A549 (cell line): ENCODE measurements around the gene PTPRK. TPM values are rescaled to one million over a fixed set of nuclear protein-coding genes. Genes with fewer than 3 reads are reported as not detected.

Source experiments
- ATAC-seq, 2 experiments: fragments of 200-7000 bp in 1 of 2; fragments of >200 bp in 1 of 2; cut with Nextera tagmentation in 1 of 2; cut with Tn5 transposase in 1 of 2; 3 replicates each; pipeline versions ENCODE4 v1.8.0 to v1.9.1; 2018 to 2020; ENCODE audit warnings: mild to moderate bottlenecking in 1 of 2, moderate library complexity in 1 of 2
- CTCF ChIA-PET: fragments of 300-600 bp; sonication (Branson Sonifier 250); formaldehyde crosslinking; extraction: SDS; loops from one replicate; lab custom pipeline; 2021; ENCODE audit warnings: antibody characterized with exemption, inconsistent platforms; lab: Yijun Ruan, JAX
- POLR2A ChIA-PET: fragments of 350-600 bp; formaldehyde crosslinking; extraction: SDS; loops from one replicate; lab custom pipeline; 2021; ENCODE audit warnings: antibody characterized with exemption, inconsistent platforms; lab: Yijun Ruan, JAX
- DNase-seq, 2 experiments: peaks; one replicate each; pipeline versions ENCODE4 v3.0.0 to v3.0.0-alpha.2; 2011 to 2016; ENCODE audit warnings: low read depth in 1 of 2, low spot score in 1 of 2
- FAIRE-seq: peaks from 2 replicates; lab custom pipeline; 2011; peaks lifted over from hg19 to GRCh38; lab: Jason Lieb, UNC
- H3K27ac ChIP-seq, 2 experiments: fragments of >200 bp; sonication (Bioruptor Twin); formaldehyde crosslinking; 3 replicates each; pipeline ENCODE4 v1.5.1; 2016 to 2017
- H3K4me1 ChIP-seq: fragments of >200 bp; sonication (Bioruptor Twin); formaldehyde crosslinking; 3 replicates; pipeline ENCODE4 v1.6.1; 2016
- H3K4me2 ChIP-seq: fragments of >200 bp; sonication (Bioruptor Twin); formaldehyde crosslinking; 3 replicates; pipeline ENCODE4 v1.6.1; 2016
- H3K4me3 ChIP-seq: fragments of >200 bp; sonication (Bioruptor Twin); formaldehyde crosslinking; 3 replicates; pipeline ENCODE4 v1.5.1; 2016
- H3K9me3 ChIP-seq: fragments of >200 bp; sonication (Bioruptor Twin); formaldehyde crosslinking; 3 replicates; pipeline ENCODE4 v1.6.1; 2016
- BCL3 ChIP-seq: fragments of >200 bp; sonication (Bioruptor Twin); formaldehyde crosslinking; IDR thresholded peaks from 3 replicates; pipeline ENCODE4 v1.6.1; 2016
- BHLHE40 ChIP-seq: IDR thresholded peaks from 2 replicates; pipeline ENCODE4 v1.6.1; 2012; ENCODE audit warnings: low read depth, low read length, inconsistent platforms
- CBX8 ChIP-seq: fragments of 200-600 bp; sonication (generic); IDR thresholded peaks from 2 replicates; pipeline ENCODE4 v1.6.1; 2016
- CHD4 ChIP-seq: fragments of 200-600 bp; sonication (generic); IDR thresholded peaks from 2 replicates; pipeline ENCODE4 v1.6.1; 2016; ENCODE audit warnings: antibody characterized with exemption, mild to moderate bottlenecking, borderline replicate concordance
- EHF ChIP-seq: fragments of 250-450 bp; sonication (Bioruptor Pico); IDR thresholded peaks from 2 replicates; pipeline ENCODE4 v1.5.0; 2020; ENCODE audit warnings: mild to moderate bottlenecking
- ELK1 ChIP-seq: fragments of 150-350 bp; IDR thresholded peaks from 2 replicates; pipeline ENCODE4 v1.6.1; 2014; ENCODE audit warnings: low read depth, mild to moderate bottlenecking, low read length
- FOXS1 ChIP-seq: fragments of 250-450 bp; sonication (Bioruptor Pico); IDR thresholded peaks from 2 replicates; pipeline ENCODE4 v1.5.0; 2020; ENCODE audit warnings: mild to moderate bottlenecking, moderate library complexity
- GATA3 ChIP-seq: IDR thresholded peaks from 2 replicates; pipeline ENCODE4 v1.6.1; 2012; ENCODE audit warnings: borderline replicate concordance
- HDAC2 ChIP-seq: fragments of 200-600 bp; sonication (generic); IDR thresholded peaks from 2 replicates; pipeline ENCODE4 v1.6.1; 2016
- HOXA7 ChIP-seq: fragments of 250-450 bp; sonication (Bioruptor Pico); IDR thresholded peaks from 2 replicates; pipeline ENCODE4 v1.5.0; 2020; ENCODE audit warnings: mild to moderate bottlenecking, moderate library complexity
- HOXB5 ChIP-seq: fragments of 250-450 bp; sonication (Bioruptor Pico); IDR thresholded peaks from 2 replicates; pipeline ENCODE4 v1.5.0; 2020; ENCODE audit warnings: mild to moderate bottlenecking, moderate library complexity
- JUNB ChIP-seq: fragments of >200 bp; sonication (Bioruptor Twin); formaldehyde crosslinking; IDR thresholded peaks from 2 replicates; pipeline ENCODE4 v1.6.1; 2016
- KDM5A ChIP-seq: fragments of 200-600 bp; sonication (generic); IDR thresholded peaks from 2 replicates; pipeline ENCODE4 v1.6.1; 2016; ENCODE audit warnings: antibody characterized with exemption, mild to moderate bottlenecking
- MAFK ChIP-seq: fragments of 450-650 bp; IDR thresholded peaks from 2 replicates; pipeline ENCODE4 v1.6.1; 2014; ENCODE audit not compliant: partially characterized antibody
- NFE2L2 ChIP-seq: fragments of 150-350 bp; conservative IDR thresholded peaks from 2 replicates; pipeline ENCODE4 v1.6.1; 2014; ENCODE audit warnings: low read length
- NR3C1 ChIP-seq: fragments of >200 bp; sonication (Bioruptor Twin); formaldehyde crosslinking; IDR thresholded peaks from 3 replicates; pipeline ENCODE4 v1.6.1; 2017
- PHF8 ChIP-seq: fragments of 200-600 bp; sonication (generic); IDR thresholded peaks from 2 replicates; pipeline ENCODE4 v1.6.1; 2016; ENCODE audit warnings: low read depth, mild to moderate bottlenecking, antibody characterized with exemption, moderate library complexity, borderline replicate concordance
- RAD21 ChIP-seq, 2 experiments: fragments of >200 bp in 1 of 2; sonication (Bioruptor Twin) in 1 of 2; formaldehyde crosslinking in 1 of 2; IDR thresholded peaks in 1 of 2; conservative IDR thresholded peaks in 1 of 2; 2 replicates in 1 of 2; 3 replicates in 1 of 2; pipeline ENCODE4 v1.6.1; 2012 to 2018; ENCODE audit warnings: inconsistent platforms in 1 of 2
- RFX5 ChIP-seq: fragments of 450-650 bp; IDR thresholded peaks from 2 replicates; pipeline ENCODE4 v1.7.1; 2014; ENCODE audit warnings: antibody characterized with exemption, mild to moderate bottlenecking, moderate library complexity
- SMC3 ChIP-seq: fragments of >200 bp; sonication (Bioruptor Twin); formaldehyde crosslinking; IDR thresholded peaks from 3 replicates; pipeline ENCODE4 v1.6.1; 2018; ENCODE audit warnings: inconsistent platforms
- SREBF2 ChIP-seq: fragments of 450-650 bp; IDR thresholded peaks from 2 replicates; pipeline ENCODE4 v1.6.1; 2014; ENCODE audit warnings: mild to moderate bottlenecking, moderate library complexity
- TP53 ChIP-seq: fragments of 250-450 bp; sonication (Bioruptor Pico); IDR thresholded peaks from 2 replicates; pipeline ENCODE4 v1.5.0; 2021; ENCODE audit warnings: mild to moderate bottlenecking, moderate library complexity
- ZC3H11A ChIP-seq: fragments of 450-650 bp; IDR thresholded peaks from 2 replicates; pipeline ENCODE4 v1.6.1; 2014; ENCODE audit warnings: antibody characterized with exemption, mild to moderate bottlenecking
- ZFP36 ChIP-seq: fragments of 450-650 bp; IDR thresholded peaks from 2 replicates; pipeline ENCODE4 v1.6.1; 2014; ENCODE audit warnings: borderline replicate concordance; ENCODE audit not compliant: partially characterized antibody
- ZNF302 ChIP-seq: fragments of 250-450 bp; sonication (Bioruptor Pico); IDR thresholded peaks from 2 replicates; pipeline ENCODE4 v1.9.0; 2021; ENCODE audit warnings: inconsistent platforms, mild to moderate bottlenecking, moderate library complexity
- ZSCAN20 ChIP-seq: fragments of 250-450 bp; sonication (Bioruptor Pico); IDR thresholded peaks from 2 replicates; pipeline ENCODE4 v1.8.0; 2022; ENCODE audit warnings: mild to moderate bottlenecking, moderate library complexity
- WGBS: methylation state at CpG from one replicate; pipeline ENCODE4 v1.1.6; 2017; ENCODE audit errors: missing lambda C conversion rate; 5-methylcytosine and 5-hydroxymethylcytosine counted together
- polyA plus RNA-seq, 4 experiments: library from polyadenylated mRNA; depleted of rRNA in 3 of 4; stranded (reverse); fragments of >200 nt; fragmentation: RNase III in 1 of 4; extraction: RNeasy Plus Mini Kit Qiagen cat#74134 plus additional on column Dnase treatment in 1 of 4; gene quantifications; 2 replicates in 3 of 4; 3 replicates in 1 of 4; pipeline ENCODE4 v1.2.3, GENCODE V29; 2011 to 2017
- TF ChIP-seq, protein P1 (sequence below): IDR thresholded peaks from 2 replicates; pipeline ENCODE4 v1.6.1; 2012

The PTPRK gene
- polyA plus RNA-seq, 2 of the 4 experiments (the other 2 are of a cell fraction) = 14.4 to 16.1 TPM

DNA sequence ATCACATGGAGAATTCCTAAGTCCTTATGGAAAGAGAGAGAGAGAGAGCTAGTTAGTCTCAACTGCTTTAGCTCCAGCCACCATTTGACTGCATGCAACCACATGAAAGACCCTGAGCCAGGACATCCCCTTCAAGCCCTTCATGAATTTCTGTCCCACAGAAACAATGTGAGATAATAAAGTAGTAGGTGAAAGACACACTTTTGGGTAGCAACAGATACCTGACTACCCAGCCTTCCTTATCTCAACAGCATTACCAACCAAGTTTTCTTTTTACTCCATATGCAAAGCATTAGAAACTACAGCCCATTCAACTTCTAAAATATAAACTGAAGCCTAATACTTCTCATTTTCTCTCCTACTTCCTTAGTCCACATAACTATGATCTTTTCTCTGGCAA is 596.4 kb downstream of the PTPRK start:
- no peak for FAIRE-seq
- no peak overlapping the region for H3K4me3 ChIP-seq

DNA sequence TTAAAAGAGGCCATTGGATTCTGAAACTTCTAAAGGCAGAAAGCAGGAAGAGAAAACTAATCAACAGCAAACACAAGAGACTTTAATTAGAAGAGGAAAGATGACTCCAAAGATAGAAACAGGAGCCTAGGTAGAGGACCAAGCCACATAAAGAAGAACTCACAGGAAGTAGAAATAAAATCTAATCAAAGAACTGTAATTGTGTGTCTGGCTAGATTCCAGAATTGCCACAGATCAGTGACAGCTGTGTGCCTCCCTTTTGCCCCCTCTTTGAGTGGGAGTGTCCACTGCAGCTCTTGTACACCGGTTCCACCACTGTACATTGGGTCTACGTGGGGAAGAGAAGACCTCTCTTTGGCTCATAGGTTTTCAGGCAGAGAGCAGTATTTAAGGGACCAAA is 597.3 kb downstream of the PTPRK start:
- H3K4me2 ChIP-seq = no peak overlapping the region
- ChIA-PET POLR2A (no interaction called here), CTCF (no interaction called here)
- no peak for FAIRE-seq
- ATAC-seq = no peak
- H3K9me3 ChIP-seq = no peaks in the 10 kb centered on the region
- no peak overlapping the region for H3K4me3 ChIP-seq
- TF ChIP-seq MAFK (no peak), SMC3 (no peak), BCL3 (no peak), SREBF2 (no peak), ZC3H11A (no peak), ELK1 (no peak), FOXS1 (CRISPR knock-in tag) (no peak), RAD21 (conservative IDR thresholded peaks at IDR 0.05 in 1 of 2, IDR thresholded peaks at IDR 0.05 in 1 of 2) (no peak), JUNB (no peak), HOXB5 (CRISPR knock-in tag) (no peak), ZNF302 (no peak), TP53 (CRISPR knock-in tag) (no peak)
- TF ChIP-seq, protein P1, sequence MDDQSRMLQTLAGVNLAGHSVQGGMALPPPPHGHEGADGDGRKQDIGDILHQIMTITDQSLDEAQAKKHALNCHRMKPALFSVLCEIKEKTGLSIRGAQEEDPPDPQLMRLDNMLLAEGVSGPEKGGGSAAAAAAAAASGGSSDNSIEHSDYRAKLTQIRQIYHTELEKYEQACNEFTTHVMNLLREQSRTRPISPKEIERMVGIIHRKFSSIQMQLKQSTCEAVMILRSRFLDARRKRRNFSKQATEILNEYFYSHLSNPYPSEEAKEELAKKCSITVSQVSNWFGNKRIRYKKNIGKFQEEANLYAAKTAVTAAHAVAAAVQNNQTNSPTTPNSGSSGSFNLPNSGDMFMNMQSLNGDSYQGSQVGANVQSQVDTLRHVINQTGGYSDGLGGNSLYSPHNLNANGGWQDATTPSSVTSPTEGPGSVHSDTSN = no peak
- no peak for DNase-seq
- no peak overlapping the region for H3K27ac ChIP-seq
- WGBS = 10% methylated on average over 2 of the region's 2 CpGs
- no peaks in the 10 kb centered on the region for H3K4me1 ChIP-seq

More for the DNA sequence above, 596.4 kb downstream of the PTPRK start:
- no peak overlapping the region for H3K27ac ChIP-seq
- ATAC-seq (no peak), DNase-seq (no peak)
- CTCF ChIA-PET = no interaction called here
- no peak overlapping the region for H3K4me2 ChIP-seq
- TF ChIP-seq RFX5 (no peak), BHLHE40 (no peak), NR3C1 (no peak), ZFP36 (no peak), TP53 (CRISPR knock-in tag) (no peak), HDAC2 (no peak), CBX8 (no peak), PHF8 (no peak), GATA3 (no peak), EHF (CRISPR knock-in tag) (no peak), JUNB (no peak), RAD21 (conservative IDR thresholded peaks at IDR 0.05 in 1 of 2, IDR thresholded peaks at IDR 0.05 in 1 of 2) (no peak)
- TF ChIP-seq, protein P1 = no peak
- TF ChIP-seq, all 56 proteins: peak for 0
- H3K4me1 ChIP-seq = no peaks in the 10 kb centered on the region
- no peaks in the 10 kb centered on the region for H3K9me3 ChIP-seq
- POLR2A ChIA-PET = no interaction called here

DNA sequence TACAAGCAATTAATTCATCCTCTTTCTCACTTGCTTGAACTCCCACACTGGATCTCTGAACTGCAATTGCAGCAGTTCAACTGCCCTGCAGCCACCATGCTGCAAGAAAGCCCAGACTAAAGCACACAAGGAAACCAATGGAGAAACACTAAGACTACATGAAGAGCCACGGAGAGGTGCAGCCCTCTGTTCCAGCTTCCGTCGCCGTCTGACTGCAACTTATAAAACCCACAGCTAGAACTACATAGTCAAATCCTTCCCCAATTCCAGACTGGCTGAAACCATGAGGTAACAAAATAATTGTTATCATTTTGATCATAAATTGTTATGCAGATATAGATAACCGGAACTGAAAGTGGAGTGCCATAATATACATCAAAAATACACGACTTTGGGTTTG is 598.4 kb downstream of the PTPRK start:
- FAIRE-seq (no peak), ATAC-seq (no peak), DNase-seq (no peak)
- H3K27ac ChIP-seq = no peak overlapping the region
- ChIA-PET POLR2A (no interaction called here), CTCF (no interaction called here)
- no peaks in the 10 kb centered on the region for H3K9me3 ChIP-seq
- TF ChIP-seq CHD4 (no peak), ZSCAN20 (CRISPR knock-in tag) (no peak), KDM5A (no peak), EHF (CRISPR knock-in tag) (no peak), HOXA7 (CRISPR knock-in tag) (no peak), NFE2L2 (no peak), ZFP36 (no peak)
- H3K4me1 ChIP-seq = no peaks in the 10 kb centered on the region
- no peak overlapping the region for H3K4me2 ChIP-seq
- 67% methylated on average over 6 of the region's 6 CpGs for WGBS
- no peak overlapping the region for H3K4me3 ChIP-seq
